ENCODE results near the gene ADAMTS3. TPM values are rescaled to one million over a fixed set of nuclear protein-coding genes. Genes with fewer than 3 reads are reported as not detected.

The ADAMTS3 gene
- total RNA-seq, 4 donors from 2014 or later, result 0.37 to 3.6 (median 0.75) TPM

DNA sequence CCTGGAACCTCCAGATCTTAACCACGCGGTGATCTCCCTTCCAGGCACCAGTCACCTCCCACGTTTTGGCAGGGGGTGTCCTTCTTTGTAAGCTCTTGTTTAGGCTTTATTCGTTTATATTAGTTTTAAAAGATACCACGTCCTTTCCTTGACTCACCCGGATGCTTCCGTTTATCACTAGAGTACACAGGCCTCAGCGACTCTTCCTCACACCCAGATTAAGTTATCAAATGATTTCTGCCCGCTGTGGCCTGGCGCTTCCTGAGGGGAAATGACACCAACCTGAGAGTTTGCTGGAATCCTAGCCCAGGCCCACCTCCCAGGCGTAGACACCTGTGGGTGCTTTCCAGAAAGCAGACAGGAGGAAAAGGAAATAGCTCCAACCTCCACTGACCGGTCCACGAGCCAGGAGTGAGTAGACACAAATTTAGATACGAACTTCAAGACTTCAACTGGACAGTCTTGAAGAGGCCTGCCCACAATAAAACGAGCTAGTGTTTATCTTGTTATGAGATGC is 756 bp upstream of the ADAMTS3 start:
- H3K4me3 ChIP-seq (ENCODE audit: low read depth, poor library complexity, severe bottlenecking), result no peak overlapping the region
- peak in 1 of 2 donors; percentile 82 for DNase-seq (ENCODE audit: low spot score in 2 of 2)
- 36 to 41% methylated on average over 15 of the region's 15 CpGs for WGBS, 2 donors
- TF ChIP-seq POLR2A (IDR thresholded peaks at IDR 0.05) (no peak), CTCF (IDR thresholded peaks at IDR 0.05) (no peak)
- intact Hi-C loops (cut with DNase I; ENCODE audit: low total_unique reads), result no loop called here

DNA sequence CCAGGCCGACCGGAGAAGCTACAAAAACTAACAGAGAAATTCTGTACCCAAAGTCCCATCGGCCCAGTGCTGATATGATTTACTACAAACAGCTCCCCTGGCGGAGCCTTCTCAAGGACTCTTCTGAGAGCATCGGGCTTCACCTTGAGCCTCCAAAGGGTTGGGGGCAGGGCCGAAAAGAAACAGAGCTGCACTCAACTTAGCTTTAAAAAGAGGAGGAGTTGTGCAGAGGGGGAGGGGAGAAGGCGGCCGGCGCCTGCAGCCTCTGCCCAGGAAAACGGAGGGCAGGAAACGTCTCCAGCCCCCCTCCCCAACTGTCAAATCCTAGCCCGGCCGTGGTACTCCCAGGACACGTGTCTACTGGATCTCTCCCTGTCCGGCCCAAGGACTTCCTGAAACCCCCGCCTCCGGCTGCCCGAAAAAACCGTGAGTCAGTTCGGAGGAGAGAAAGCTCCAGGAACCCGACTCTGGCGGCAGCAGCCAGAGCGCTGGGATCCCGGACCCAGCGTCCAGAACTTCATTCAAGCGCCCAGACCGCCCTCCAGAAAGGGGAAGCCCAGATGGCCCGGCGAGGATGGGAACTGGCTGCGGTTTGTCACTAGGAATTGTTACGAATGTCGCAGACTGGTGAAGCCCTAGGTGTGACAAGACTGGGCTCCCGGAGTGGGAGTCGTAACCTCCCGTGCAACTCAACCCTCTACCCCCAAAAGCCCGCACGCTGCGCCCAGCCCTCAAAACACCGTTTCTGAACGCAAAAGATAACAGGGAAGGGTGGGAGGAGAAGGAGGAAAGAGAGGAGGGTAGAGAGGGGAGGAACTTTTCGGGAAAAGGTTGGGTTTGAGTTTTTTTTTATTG is 973 bp downstream of the ADAMTS3 start:
- H3K4me3 ChIP-seq (ENCODE audit: low read depth, poor library complexity, severe bottlenecking), result peak overlapping the region; percentile 46
- intact Hi-C loops (cut with DNase I; ENCODE audit: low total_unique reads), result no loop called here
- TF ChIP-seq POLR2A (IDR thresholded peaks at IDR 0.05), result no peak
- TF ChIP-seq CTCF (IDR thresholded peaks at IDR 0.05), result no peak
- peak; percentile 29 to 92 for DNase-seq (ENCODE audit: low spot score in 2 of 2)
- 0 to 1% methylated on average over 29 to 41 of the region's 41 CpGs for WGBS, 2 donors

GRCh38 chr4:72567036-72567435 is 2.0 kb downstream of the ADAMTS3 start:
- DNase-seq (ENCODE audit: low spot score in 2 of 2), result no peak
- intact Hi-C loops (cut with DNase I; ENCODE audit: low total_unique reads), result no loop called here
- no peak overlapping the region for H3K4me3 ChIP-seq (ENCODE audit: low read depth, poor library complexity, severe bottlenecking)
- TF ChIP-seq POLR2A (IDR thresholded peaks at IDR 0.05) (no peak), CTCF (IDR thresholded peaks at IDR 0.05) (no peak)
- 45 to 69% methylated on average over 1 of the region's 1 CpG for WGBS, 2 donors

DNA sequence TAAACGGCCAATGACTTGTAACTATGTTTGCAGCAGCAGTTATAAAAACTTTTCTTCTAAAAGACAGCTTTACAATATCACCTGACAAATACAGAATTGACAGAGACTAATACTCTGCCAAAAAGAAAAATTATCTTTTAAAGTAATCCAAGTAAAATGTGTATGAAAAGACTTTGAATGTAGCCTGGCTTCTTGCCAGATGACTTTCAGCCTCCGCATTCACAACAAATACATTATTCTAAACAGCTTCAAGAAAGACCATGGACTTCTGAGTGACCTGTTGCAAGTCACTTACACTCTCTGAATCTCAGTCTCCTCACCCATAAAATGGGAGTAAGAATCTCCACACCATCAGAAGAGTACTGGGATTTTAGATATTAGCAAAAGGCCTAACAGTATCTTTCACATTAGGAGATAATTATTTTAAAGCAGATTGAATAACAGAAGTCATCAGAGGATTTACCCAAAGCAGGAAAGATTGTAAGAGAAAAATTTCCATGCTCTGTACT is 2.5 kb downstream of the ADAMTS3 start:
- H3K4me3 ChIP-seq (ENCODE audit: low read depth, poor library complexity, severe bottlenecking), result no peak overlapping the region
- no peak for TF ChIP-seq POLR2A (IDR thresholded peaks at IDR 0.05)
- no peak for TF ChIP-seq CTCF (IDR thresholded peaks at IDR 0.05)
- DNase-seq (ENCODE audit: low spot score in 2 of 2), result no peak
- intact Hi-C loops (cut with DNase I; ENCODE audit: low total_unique reads), result no loop called here
- 79 to 80% methylated on average over 2 of the region's 2 CpGs for WGBS, 2 donors

DNA sequence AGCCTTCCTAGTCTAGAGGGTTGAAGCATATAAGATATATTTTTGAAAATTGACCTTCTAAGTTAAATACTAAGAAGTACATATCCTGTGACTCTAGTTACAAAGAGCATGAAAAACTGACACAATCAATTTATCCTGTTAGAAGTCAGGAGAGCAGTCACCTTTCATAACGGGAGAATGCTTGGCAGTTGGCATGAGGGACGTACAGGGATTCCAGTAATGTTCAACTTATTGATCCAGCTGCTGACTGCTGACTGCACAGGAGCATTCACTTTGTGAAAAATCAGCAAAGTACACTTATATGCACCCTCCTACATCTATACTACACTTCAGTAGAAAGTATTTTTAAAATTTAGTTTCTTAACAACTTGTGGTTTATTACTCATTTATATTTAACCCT is 4.2 kb downstream of the ADAMTS3 start:
- DNase-seq (ENCODE audit: low spot score in 2 of 2), result no peak
- no peak overlapping the region for H3K4me3 ChIP-seq (ENCODE audit: low read depth, poor library complexity, severe bottlenecking)
- WGBS, 2 donors, result 78 to 88% methylated on average over 2 of the region's 2 CpGs
- TF ChIP-seq POLR2A (IDR thresholded peaks at IDR 0.05) (no peak), CTCF (IDR thresholded peaks at IDR 0.05) (no peak)
- intact Hi-C loops (cut with DNase I; ENCODE audit: low total_unique reads), result no loop called here
